Astrocyte (in vitro differentiated cells and primary cell): ENCODE data around the gene KHDC1.

ENCODE experiments used
- EZH2 ChIP-seq: IDR thresholded peaks from 2 replicates; pipeline ENCODE4 v1.6.1; 2012; ENCODE audit warnings: mild to moderate bottlenecking, low read length, inconsistent platforms; ENCODE audit not compliant: insufficient read depth
- TF ChIP-seq, protein P1 (sequence below): IDR thresholded peaks from 2 replicates; pipeline ENCODE4 v1.5.1; 2011; ENCODE audit warnings: low read depth, mild to moderate bottlenecking, inconsistent platforms, low read length, moderate library complexity; ENCODE audit not compliant: insufficient read depth

DNA sequence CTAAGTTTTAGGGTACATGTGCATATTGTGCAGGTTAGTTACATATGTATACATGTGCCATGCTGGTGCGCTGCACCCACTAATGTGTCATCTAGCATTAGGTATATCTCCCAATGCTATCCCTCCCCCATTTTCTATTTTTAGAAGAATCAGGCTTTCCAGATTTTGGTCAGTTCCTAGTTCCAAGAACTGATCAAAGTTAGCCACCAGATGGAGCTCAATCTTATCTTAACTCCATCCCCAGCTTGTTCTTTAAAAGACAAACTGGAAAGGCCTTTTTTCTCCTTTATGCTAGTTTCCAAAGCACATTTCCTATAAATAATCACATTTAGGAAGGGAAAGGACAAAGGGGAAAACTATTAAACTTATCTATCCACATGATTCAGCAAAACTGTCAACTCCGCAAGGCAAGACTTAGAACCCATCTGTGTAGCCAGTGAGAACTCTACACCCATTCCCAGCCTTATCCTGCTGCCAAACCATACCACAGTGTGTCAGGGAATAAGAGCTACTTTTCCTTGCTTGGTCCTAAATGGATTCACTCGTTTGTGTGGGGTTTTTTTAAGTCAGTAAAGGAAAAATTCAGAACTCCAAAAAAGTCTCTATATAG, 22.8 kb upstream of the KHDC1 start:
- TF ChIP-seq, protein P1, sequence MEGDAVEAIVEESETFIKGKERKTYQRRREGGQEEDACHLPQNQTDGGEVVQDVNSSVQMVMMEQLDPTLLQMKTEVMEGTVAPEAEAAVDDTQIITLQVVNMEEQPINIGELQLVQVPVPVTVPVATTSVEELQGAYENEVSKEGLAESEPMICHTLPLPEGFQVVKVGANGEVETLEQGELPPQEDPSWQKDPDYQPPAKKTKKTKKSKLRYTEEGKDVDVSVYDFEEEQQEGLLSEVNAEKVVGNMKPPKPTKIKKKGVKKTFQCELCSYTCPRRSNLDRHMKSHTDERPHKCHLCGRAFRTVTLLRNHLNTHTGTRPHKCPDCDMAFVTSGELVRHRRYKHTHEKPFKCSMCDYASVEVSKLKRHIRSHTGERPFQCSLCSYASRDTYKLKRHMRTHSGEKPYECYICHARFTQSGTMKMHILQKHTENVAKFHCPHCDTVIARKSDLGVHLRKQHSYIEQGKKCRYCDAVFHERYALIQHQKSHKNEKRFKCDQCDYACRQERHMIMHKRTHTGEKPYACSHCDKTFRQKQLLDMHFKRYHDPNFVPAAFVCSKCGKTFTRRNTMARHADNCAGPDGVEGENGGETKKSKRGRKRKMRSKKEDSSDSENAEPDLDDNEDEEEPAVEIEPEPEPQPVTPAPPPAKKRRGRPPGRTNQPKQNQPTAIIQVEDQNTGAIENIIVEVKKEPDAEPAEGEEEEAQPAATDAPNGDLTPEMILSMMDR = peak; percentile 47
- no peak for TF ChIP-seq EZH2
